DMS79 (cell line): ENCODE data around the gene CNOT11.

Experiments
- DNase-seq: peaks from one replicate; lab custom pipeline; 2025; lab: John Stamatoyannopoulos, UW

The CNOT11 gene

DNA sequence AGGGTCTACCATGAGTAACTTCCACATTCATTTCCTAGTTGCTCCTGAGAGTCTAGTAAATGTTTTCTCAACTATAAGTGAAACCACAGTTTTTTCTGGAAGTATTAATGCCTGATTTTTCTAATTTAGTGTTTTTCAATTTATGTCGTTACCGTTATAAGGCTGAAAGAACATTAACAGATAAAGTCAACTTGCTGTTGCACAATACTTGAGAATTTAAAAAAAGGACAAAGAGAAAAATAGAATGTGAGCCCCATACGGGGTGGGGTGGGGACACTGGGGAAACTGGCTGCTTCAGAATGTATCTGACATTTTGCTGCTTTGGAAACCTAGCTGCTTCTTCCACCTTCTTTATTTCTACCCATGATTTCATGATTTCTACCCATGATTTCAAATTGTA, 26.2 kb downstream of the CNOT11 start:
- no peak for DNase-seq

DNA sequence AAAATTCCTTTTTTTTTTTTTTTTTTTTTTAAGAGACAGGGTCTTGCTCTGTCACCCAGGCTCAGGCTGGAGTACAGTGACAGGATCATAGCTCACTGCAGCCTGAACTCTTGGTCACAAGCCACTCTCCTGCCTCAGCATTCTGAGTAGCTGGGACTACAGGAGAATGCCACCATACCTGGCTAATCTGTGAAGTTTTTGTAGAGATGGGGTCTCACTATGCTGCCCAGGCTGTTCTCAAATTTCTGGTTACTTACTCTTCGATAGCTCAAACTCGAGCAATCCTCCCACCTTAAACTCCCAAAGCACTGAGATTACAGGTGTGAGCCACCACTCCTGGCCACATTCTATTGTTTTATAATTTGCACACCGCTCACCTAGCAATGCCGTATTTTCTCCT, 28.8 kb downstream of the CNOT11 start:
- DNase-seq, result no peak

DNA sequence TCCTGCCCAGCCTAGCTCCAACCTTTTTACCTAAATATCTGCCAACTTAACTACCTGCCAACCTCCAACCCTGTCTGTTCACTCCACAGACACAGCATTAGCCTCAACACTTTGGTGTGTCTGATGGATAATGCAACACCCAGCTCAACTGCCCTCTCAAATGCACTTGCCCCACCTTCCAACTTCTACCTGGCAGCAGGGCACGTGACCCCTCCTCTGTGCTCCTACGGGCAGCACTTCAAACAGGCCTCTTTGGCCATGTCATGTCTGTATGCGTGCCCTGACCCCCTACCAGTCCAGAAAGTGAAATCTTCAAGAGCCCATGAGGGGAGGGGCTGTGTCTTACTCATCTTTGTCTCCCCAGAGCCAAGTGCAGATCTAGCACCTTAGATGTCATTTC, 30.3 kb downstream of the CNOT11 start:
- no peak for DNase-seq

DNA sequence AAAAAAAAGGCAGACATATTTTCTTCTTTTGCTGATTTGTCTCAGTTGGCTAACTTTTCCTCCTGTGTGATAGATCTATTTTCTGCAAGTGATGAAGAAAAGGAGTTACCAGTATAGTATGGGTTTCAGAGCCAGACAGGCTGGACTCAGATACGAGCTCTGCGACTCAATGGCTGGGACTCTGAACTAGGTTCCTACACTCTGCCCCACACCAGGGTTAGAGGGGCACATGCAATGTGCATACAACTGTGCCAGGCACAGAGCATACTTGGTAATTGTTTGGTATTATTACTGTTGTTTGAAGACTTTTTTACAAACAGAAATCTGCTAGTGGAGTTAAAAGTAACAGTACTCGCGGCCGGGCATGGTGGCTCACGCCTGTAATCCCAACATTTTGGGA, 34.0 kb downstream of the CNOT11 start:
- no peak for DNase-seq

DNA sequence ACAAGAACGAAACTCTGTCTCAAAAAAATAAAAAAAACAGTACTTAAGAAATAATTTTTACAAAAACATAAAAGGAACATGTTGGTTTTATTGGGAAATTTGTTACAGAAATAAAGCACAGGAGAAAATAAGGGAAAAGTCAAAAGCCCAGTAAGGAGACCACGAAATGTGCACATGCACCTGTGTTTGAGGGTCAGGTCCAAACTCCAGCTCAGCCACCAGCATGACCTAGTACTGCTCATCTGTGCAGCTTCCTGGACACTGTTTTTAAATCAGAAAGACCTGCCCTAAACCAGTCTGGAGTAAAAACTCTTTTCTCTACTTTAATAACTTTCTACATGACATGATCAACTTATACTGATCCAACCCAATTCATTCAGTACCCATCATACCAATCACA, 34.6 kb downstream of the CNOT11 start:
- no peak for DNase-seq

DNA sequence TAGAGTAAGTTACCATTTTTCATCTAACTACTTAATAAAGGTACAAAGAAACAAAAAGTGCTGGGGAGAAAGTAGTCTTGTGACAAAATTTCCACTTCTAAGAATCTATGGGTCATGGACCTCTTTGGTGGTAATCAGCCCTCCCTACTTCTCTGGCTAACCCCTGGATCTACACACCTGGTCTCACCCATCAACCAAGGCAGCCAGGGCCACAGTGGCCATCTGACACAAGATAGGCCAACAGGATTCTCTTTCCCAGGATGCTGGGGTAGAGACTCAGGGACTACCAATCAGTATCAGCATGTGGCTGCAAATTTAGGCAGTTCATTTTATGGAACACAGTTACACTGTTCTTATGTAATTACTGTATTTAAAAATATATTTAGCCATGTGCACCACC, 38.0 kb downstream of the CNOT11 start:
- no peak for DNase-seq

DNA sequence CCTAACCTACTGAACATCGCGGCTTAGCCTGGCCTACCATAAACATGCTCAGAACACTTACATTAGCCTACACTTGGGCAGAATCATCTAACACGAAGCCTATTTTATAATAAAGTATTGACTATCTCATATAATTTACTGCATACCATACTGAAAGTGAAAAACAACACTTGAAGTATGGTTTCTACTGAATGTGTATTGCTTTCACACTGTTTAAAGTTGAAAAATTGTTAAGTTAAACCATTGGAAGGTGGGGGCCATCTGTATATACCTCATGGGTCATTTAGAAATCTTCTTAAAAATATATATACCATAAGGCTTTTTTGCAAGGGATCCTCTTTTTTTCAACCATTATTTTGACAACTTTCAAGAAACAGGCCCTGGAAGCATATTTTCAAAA, 39.3 kb downstream of the CNOT11 start:
- DNase-seq, result no peak

DNA sequence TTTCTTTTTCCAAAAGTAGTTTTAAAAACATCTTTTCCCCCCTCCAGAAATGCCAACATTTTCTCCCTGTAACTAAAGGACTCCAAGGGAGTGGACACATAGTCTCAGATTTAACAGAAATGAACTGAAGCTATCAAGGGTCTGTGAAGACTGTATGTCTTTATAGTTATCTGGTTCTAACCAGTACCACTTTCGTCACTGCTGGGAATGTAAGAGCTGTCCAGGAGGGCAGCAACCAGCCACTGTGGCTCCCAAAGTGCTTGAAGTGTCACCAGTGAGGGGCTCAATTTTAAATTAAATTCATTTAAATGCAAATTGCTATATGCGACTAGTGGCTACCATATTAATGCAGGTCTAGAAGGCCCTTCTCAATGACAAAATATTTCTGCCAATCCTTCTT, 40.9 kb downstream of the CNOT11 start:
- no peak for DNase-seq

DNA sequence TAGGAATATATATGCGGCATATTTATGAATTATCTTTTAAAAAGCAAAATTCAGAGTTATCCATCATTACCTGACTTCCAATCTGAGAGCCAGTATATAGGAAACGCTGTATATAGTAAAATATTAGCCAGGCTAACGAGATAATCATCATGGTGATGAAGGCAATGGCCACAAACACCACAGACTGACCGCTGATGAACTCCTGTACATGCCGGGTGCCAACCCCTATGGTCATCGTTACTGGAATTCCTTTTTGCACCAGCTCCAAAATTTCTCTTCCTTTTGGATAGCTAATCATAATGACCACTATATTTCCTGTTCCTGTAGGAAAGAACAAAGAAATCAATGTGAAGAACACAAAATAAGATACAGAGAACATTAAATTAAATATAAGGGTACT, 42.2 kb downstream of the CNOT11 start:
- no peak for DNase-seq

DNA sequence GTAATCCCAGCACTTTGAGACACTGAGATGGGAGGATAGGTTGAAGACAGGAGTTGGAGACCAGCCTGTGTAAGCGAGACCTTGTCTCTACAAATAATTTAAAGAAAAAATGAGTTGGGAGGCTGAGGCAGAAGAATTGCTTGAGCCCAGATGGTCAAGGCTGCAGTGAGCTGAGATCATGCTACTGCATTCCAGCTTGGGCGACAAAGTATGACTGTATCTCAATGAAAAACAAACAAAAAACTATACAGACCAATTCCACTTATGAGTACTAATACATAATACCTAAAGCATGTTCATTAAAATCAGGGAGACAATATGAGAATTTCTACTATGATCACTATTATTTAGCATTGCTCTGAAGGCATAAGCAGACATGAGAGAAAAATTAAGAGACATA, 43.2 kb downstream of the CNOT11 start:
- DNase-seq, result no peak

DNA sequence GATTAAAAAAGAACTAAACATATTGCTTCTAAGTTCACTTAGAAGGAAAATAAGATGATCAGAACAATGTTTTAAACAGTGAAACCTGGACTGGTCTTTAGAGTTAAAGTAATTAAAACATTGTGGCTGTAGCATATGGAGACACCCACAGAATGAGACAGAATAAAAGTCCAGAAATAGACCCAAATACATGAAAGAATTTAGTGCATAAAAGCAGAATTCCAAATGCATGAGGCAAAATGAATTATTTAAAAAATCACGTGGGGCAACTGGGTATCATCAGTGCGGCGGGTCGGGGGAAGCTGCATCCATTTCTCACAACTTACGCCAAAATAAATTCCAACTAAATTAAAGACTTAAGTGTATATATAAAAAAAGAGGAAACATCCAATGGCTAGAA, 43.7 kb downstream of the CNOT11 start:
- DNase-seq, result no peak

DNA sequence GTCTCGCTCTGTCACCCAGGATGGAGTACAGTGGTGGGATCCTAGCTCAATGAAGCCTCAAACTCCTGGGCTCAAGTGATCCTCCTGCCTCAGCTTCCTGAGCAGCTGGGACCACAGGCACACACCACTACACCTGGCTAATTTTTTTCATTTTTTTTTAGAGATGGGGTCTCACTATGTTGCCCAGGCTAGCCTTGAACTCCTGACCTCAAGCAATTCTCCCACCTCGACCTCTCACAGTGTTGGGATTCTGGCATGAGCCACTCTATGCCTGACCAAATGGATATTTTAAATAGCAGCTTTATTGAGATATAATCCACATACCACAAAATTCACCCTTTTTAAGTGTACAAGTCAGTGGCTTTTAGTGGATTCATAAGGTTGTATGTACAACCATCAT, 44.7 kb downstream of the CNOT11 start:
- no peak for DNase-seq

DNA sequence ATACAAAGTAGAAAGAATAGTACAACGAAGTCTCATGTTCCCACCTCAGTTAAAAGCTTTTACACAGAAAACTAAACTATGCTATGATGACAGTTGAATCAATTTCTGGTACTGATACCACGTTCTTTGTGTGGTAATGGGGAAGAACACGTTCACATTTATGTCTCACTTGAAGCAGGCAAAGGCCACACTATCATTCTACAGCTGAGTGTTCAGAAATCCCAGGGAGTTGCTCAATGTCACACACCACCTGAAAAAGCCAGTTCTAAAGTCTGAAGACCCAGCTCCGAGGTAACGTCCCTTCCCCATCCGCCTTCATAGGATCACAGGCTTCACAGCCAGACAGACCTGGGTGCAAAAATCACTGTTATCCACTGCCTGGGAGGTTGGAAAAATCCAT, 46.9 kb downstream of the CNOT11 start:
- no peak for DNase-seq

DNA sequence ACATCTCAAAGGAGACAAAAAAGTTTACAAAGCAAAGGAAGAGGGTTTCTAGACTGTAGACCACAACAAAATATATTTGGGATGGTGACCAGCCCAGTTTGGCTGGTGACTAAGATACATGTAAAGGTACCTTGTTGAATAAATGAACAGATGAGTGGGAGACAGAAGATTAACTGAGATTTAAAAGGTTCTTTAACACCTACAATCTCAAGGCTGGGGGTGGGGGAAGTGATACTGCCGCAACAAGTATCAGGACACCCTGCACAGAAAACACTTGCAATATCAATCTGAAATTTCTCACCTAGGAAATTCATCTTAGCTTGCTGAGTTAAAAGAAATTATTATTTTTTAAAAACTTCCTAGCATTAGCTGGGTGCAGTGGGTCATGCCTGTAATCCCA, 47.5 kb downstream of the CNOT11 start:
- DNase-seq, result no peak

DNA sequence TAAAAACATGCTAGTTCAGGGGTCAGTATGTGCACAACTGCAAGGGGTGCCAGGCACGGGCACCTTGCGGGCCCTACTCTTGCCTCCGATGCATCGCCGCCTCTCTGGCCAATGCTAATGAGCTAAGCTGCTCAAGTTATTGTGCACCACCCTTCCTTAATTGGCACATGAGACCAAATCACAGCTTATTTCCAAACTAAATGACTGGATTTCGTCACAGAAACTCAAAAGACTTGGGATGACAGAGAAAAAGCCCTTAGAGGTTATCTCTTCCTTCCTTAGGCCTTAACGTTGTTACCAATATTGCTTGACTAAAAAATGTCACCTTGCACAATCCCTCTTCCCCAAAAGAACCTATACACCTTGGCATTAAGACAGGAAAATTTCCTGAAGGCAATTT, 48.1 kb downstream of the CNOT11 start:
- no peak for DNase-seq

DNA sequence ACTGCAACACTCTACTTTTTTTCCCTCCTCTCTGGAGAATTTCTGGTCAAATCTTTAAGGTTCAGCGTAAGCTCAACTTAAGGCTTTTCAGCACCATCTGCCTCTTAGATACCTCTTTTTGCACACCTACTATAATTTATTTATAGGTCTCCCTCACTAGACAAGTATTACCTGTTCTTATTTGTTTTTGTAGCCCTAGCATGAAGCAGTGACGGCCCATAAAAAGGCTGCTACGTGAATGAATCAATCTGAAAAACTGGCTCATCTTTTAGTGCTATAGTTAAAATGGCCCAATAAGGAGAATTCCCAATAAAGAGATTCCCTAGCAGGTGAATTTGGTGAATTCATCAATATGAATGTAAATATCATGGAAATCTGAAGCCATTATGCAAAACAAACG, 49.3 kb downstream of the CNOT11 start:
- no peak for DNase-seq

DNA sequence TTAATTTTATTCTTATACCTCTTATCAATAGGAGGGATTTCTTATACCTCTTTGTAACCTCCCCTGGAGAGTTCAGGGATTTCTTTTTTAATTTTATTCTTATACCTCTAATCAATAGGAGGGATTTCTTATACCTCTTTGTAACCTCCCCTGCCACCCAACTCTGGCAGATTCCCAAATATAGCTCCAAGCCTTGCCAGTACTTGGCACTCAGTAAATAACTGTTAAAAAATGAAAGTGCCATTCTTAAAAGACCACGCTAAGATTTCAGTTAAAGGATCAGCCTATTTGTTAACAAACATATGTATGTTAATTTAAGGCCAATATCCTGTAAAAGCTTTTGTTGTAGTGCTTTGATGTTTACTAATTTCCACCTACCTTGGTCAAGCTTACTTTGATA, 51.0 kb downstream of the CNOT11 start:
- no peak for DNase-seq

DNA sequence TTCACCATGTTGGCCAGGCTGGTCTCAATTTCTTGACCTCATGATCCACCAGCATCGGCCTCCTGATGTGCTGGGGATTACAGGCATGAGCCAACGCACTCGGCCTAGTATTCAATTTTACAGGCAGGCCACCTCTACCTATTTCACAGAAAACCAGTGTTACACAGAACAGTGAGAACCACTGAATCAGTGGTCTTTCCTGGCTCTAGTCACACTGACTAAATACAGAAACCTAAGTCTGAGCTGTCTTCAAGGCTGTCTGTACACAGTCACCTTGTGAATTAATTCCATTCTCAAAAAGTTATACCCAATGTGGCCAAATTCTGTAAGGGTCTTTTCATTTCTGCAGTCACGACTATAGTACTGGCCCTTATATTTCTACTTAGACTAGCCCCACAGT, 52.3 kb downstream of the CNOT11 start:
- DNase-seq, result no peak

DNA sequence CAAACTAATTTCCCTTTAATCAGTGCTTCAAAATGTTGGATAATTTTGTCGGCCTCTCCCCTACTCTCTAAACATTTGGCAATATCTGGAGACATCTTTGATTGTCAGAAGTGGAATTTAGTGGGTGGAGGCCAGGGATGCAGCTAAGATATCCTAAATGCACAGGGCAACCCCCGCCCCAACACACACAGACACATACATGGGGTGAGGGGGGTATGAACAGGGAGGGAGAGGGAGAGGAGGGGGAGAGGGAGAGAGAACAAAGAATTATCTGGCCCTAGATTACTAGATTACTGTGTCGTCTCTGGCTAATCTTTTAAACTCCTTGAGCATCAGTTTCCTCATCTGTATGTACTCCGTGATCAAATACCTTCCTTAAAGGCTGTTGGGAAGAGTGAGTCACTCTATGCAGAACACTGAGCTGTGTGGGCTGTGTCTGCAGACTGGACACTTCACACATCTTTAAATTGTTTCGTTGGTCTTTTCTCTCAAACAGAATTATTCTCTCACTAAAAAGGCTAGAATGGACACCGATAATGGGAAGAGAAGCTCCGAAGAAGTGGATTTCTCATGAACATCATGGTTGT, 52.9 kb downstream of the CNOT11 start:
- DNase-seq, result no peak

DNA sequence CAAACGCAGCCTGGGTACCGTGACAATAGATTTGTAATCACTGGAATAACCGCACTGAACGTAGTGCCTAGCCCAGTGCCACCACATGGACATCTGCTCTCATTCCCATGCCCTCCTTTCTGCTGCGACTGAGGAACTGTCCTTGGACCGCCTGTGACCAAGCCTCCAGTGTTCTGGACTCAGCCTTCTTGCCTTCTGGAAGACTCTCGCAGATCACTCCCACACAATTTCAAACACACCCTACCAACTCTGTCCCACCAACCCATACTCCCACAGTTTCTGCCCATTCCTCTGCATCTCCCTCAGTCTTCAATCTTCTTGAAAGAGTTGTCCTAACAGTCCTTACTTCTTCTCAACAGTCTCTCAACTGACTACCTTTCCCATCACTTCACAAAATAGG, 53.7 kb downstream of the CNOT11 start:
- DNase-seq, result no peak

DNA sequence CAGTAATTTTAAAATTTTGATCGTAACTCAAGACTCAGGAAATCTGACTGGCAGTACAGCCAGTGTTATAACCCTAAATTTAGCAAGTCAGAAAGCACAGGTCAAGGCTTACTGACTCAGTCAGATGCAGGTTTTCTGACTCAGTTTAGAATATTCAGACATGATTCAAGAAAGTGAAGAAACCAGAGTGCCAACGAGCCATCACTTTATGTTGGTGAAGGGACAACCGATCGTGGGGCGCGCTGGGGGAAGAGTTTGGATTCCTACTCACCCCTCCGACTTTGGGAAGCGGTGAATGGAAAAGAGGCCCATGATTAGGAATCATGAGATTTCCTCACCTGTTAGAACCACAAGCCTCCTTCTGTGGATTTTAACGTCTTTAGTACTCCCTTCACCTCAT, 54.8 kb downstream of the CNOT11 start:
- no peak for DNase-seq

DNA sequence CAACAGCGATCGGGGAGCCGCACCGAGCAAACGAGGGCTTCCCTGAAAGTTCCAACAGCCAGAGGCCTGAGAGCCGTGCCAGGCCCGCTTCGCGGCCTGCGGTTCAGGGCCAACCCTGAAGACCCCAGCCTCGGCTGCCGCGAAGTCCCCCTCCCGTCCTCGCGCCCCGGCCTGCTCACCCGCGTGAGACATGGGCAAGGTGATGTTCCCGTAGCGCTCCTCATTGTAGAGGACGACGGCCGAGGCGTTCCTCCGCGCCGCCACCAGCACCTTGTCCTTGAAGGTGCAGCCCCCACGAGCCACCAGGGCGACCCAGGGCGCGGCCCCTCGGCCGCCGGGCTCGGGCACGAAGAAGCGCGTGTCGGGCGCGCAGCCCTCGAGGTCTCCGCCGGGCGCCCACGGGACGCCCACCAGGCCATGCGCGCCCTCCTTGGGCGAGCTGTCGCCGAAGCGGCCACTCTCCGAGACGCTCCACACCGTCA, 55.3 kb downstream of the CNOT11 start:
- no peak for DNase-seq

DNA sequence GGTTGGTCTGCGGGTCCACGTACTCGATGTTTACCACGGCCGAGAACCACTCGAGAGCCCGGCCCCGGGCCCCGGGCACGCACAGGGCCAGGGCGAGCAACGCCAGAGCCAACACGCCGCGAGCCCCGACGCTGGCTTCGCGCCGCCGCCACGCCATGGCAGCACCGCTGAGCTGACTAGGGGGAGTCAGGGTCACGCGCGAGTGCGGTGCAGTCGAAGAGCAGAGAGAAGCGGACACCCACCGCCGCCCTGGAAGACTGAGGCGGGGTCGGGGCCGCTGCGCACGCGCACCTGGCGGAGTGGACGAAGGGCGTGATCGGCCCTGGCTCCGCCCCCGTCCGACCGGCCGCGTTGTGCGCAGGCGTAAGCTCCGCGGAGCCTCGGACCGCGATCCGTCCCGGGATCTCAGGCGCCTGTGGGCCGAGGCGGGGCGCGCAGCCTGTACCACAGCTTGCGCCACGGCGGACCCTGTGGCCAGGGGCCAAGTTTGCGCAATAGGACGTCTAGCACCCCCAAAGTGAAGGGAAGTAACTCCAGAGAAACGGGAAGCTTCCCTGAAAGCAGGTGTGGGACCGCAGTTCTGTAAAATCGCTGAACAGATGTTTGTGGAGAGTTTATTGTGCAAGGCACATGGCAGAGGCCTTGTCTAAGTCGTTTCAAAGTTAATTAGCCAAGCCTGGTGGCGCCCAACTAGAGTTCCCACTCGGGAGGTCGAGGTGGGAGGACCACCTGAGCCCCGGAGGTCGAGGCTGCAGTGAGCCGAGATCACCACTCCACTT, 55.9 kb downstream of the CNOT11 start, which contains the start of gene RNF149:
Gene RNF149 (minus strand): TSS at position 270 of the 779 bp plus-strand sequence. CDS start 113 bp downstream, at position 157.
- DNase-seq, result peak; percentile 43
